ENCODE data around the gene GNA12.

DNA sequence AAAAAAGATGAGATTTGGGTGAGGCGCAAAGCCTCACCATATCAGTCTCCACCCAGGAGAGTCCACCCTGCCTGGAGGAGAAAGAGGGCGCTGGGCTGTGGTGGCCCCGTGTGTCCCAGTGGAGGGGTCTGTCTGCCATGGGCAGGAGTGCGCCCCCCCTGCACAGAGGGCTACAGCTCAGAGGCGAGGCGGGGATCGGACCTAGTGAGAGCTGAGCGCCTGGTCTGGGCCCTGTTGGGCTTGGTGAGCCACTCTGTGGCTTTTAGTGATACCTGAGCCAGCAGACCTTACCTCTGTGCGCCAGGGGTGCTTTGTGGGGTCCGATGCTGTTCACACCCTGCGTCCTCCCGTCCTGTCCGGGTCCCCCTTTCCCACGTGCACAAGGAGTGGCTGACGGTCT, 25.9 kb upstream of the GNA12 start:
- TF ChIP-seq, protein P1, sequence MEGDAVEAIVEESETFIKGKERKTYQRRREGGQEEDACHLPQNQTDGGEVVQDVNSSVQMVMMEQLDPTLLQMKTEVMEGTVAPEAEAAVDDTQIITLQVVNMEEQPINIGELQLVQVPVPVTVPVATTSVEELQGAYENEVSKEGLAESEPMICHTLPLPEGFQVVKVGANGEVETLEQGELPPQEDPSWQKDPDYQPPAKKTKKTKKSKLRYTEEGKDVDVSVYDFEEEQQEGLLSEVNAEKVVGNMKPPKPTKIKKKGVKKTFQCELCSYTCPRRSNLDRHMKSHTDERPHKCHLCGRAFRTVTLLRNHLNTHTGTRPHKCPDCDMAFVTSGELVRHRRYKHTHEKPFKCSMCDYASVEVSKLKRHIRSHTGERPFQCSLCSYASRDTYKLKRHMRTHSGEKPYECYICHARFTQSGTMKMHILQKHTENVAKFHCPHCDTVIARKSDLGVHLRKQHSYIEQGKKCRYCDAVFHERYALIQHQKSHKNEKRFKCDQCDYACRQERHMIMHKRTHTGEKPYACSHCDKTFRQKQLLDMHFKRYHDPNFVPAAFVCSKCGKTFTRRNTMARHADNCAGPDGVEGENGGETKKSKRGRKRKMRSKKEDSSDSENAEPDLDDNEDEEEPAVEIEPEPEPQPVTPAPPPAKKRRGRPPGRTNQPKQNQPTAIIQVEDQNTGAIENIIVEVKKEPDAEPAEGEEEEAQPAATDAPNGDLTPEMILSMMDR (IDR thresholded peaks at IDR 0.05), result no peak
- TF ChIP-seq POLR2A (IDR thresholded peaks at IDR 0.05), result no peak
